Endothelial cell of umbilical vein (primary cell): ENCODE results near the gene CCND1. TPM values are rescaled to one million over a fixed set of nuclear protein-coding genes. Genes with fewer than 3 reads are reported as not detected.

Experiments
- BruUV-seq: library from RNA; stranded (reverse); fragments of 400-500 nt; replicated peaks from 2 replicates; lab custom pipeline; 2021; lab: Mats Ljungman, UMichigan
- CTCF ChIA-PET: fragments of 300-600, 350-600 bp; sonication (Branson Sonifier 250); formaldehyde crosslinking; loops from one replicate; lab custom pipeline; 2021; ENCODE audit warnings: antibody characterized with exemption, inconsistent platforms; lab: Charles Lee
- POLR2A ChIA-PET: fragments of 300-600, 350-600 bp; sonication (Branson Sonifier 250); formaldehyde crosslinking; loops from one replicate; lab custom pipeline; 2021; ENCODE audit warnings: antibody characterized with exemption, inconsistent platforms; lab: Charles Lee
- DNase-seq: peaks from one replicate; pipeline ENCODE4 v3.0.0-alpha.2; 2011; ENCODE audit warnings: low read depth, low spot score
- FAIRE-seq: peaks from 2 replicates; lab custom pipeline; 2011; peaks lifted over from hg19 to GRCh38; lab: Jason Lieb, UNC
- H2AFZ ChIP-seq: 2 replicates; pipeline ENCODE4 v1.6.0; 2012; ENCODE audit warnings: low read depth, low read length, control low read depth, inconsistent platforms
- H3K27ac ChIP-seq: 2 replicates; pipeline ENCODE4 v1.5.1; 2011; ENCODE audit warnings: low read depth, mild to moderate bottlenecking, control low read depth, low read length, moderate library complexity; ENCODE audit not compliant: insufficient read depth
- H3K27me3 ChIP-seq, 2 experiments: 2 replicates each; pipeline versions ENCODE4 v1.6.0 to v1.6.1; 2011; ENCODE audit warnings: low read length in 2 of 2, mixed read lengths in 1 of 2; ENCODE audit not compliant: control insufficient read depth in 2 of 2, insufficient read depth in 2 of 2
- H3K36me3 ChIP-seq, 2 experiments: 2 replicates in 1 of 2; 3 replicates in 1 of 2; pipeline ENCODE4 v1.5.1; 2011; ENCODE audit warnings: low read length in 2 of 2, mild to moderate bottlenecking in 1 of 2, moderate library complexity in 1 of 2; ENCODE audit not compliant: control insufficient read depth in 2 of 2, insufficient read depth in 2 of 2; ENCODE audit errors: extremely low read depth in 1 of 2
- H3K4me1 ChIP-seq: 3 replicates; pipeline ENCODE4 v1.5.1; 2011; ENCODE audit warnings: mild to moderate bottlenecking, low read length; ENCODE audit not compliant: control insufficient read depth, insufficient read depth; ENCODE audit errors: extremely low read depth
- H3K4me2 ChIP-seq: 2 replicates; pipeline ENCODE4 v1.6.1; 2011; ENCODE audit warnings: low read length, control low read depth, mixed read lengths; ENCODE audit not compliant: insufficient read depth
- H3K4me3 ChIP-seq, 3 experiments: fragments of 200-600 bp in 1 of 3; sonication (generic), shearing (Covaris generic) in 1 of 3; replicated peaks in 1 of 3; 2 replicates each; pipeline ENCODE4 v1.5.1; 2011 to 2016; ENCODE audit warnings: control low read depth in 3 of 3, low read length in 3 of 3, mild to moderate bottlenecking in 2 of 3, inconsistent platforms in 1 of 3, low read depth in 1 of 3, moderate library complexity in 1 of 3; ENCODE audit not compliant: insufficient read depth in 1 of 3
- H3K79me2 ChIP-seq: 2 replicates; pipeline ENCODE4 v1.6.0; 2012; ENCODE audit warnings: low read length, inconsistent platforms; ENCODE audit not compliant: control insufficient read depth, insufficient read depth
- H3K9ac ChIP-seq: replicated peaks from 2 replicates; pipeline ENCODE3; 2011; ENCODE audit warnings: low read length, control low read depth; ENCODE audit not compliant: insufficient read depth; ENCODE audit errors: extremely low read depth
- H3K9me1 ChIP-seq: replicated peaks from 3 replicates; pipeline ENCODE4 v1.6.0; 2011; ENCODE audit warnings: mild to moderate bottlenecking, low read length; ENCODE audit not compliant: control insufficient read depth, insufficient read depth; ENCODE audit errors: extremely low read depth
- H3K9me3 ChIP-seq: replicated peaks from 2 replicates; pipeline ENCODE4 v1.5.1; 2012; ENCODE audit warnings: low read length, inconsistent platforms; ENCODE audit not compliant: control insufficient read depth, insufficient read depth
- H4K20me1 ChIP-seq: replicated peaks from 2 replicates; pipeline ENCODE3; 2011; ENCODE audit warnings: mild to moderate bottlenecking, low read length; ENCODE audit not compliant: control insufficient read depth, insufficient read depth; ENCODE audit errors: extremely low read depth
- EZH2 ChIP-seq: IDR thresholded peaks from 2 replicates; pipeline ENCODE4 v1.6.1; 2012; ENCODE audit warnings: borderline replicate concordance, low read depth, mild to moderate bottlenecking, moderate library complexity, low read length, inconsistent platforms; ENCODE audit not compliant: severe bottlenecking
- GATA2 ChIP-seq: IDR thresholded peaks from 2 replicates; pipeline ENCODE4 v1.7.0; 2011; ENCODE audit warnings: low read depth, mild to moderate bottlenecking, moderate library complexity, mixed read lengths, low read length; ENCODE audit not compliant: insufficient read length, insufficient read depth
- JUN ChIP-seq: IDR thresholded peaks from 2 replicates; pipeline ENCODE4 v1.6.1; 2011; ENCODE audit warnings: borderline replicate concordance, low read depth; ENCODE audit not compliant: insufficient read length, insufficient read depth
- POLR2A ChIP-seq: IDR thresholded peaks from 2 replicates; pipeline ENCODE4 v1.6.1; 2012; ENCODE audit warnings: low read depth, mild to moderate bottlenecking, control low read depth, low read length
- dilution Hi-C: fragments of 300-500 bp; cut with MboI; formaldehyde crosslinking; loops from one replicate; pipeline ENCODE4 v1.15.0; 2019; ENCODE audit warnings: low sequenced_read_pairs; ENCODE audit not compliant: extremely low pct_ligation_motif_present
- intact Hi-C: fragments of 100-400 bp; cut with micrococcal nuclease; formaldehyde crosslinking; loops from one replicate; pipeline ENCODE4 v1.10.0; 2022
- polyA plus RNA-seq, 4 experiments: library from polyadenylated mRNA; depleted of rRNA in 3 of 4; stranded (reverse) in 3 of 4; unstranded in 1 of 4; fragments of >200 nt; gene quantifications; 2 replicates each; pipeline versions ENCODE4 v1.2.1 to v1.2.3, GENCODE V29; 2011 to 2012; ENCODE audit warnings: missing spikeins in 1 of 4
- total RNA-seq: library from RNA; stranded (reverse); gene quantifications from 2 replicates; pipeline ENCODE4 v1.2.3, GENCODE V29; 2021
- TF ChIP-seq, protein P1 (sequence below): IDR thresholded peaks from 2 replicates; pipeline ENCODE4 v1.6.1; 2011; ENCODE audit not compliant: insufficient read depth, insufficient read length
- TF ChIP-seq, protein P2 (sequence below), 2 donors: IDR thresholded peaks; 1 replicate in 1 of 2; 2 replicates in 1 of 2; pipeline ENCODE4 v1.5.1; 2011; ENCODE audit warnings: low read length in 2 of 2, mild to moderate bottlenecking in 2 of 2, moderate library complexity in 2 of 2, control low read depth in 1 of 2, inconsistent platforms in 1 of 2, low read depth in 1 of 2; ENCODE audit not compliant: insufficient read depth in 1 of 2; ENCODE audit errors: extremely low read depth in 1 of 2

Gene CCND1
- total and polyA plus RNA-seq, 2 donors (not counting 3 experiments of a cell fraction or from before 2014, with no cell fraction given): 98.7 to 370 TPM

DNA sequence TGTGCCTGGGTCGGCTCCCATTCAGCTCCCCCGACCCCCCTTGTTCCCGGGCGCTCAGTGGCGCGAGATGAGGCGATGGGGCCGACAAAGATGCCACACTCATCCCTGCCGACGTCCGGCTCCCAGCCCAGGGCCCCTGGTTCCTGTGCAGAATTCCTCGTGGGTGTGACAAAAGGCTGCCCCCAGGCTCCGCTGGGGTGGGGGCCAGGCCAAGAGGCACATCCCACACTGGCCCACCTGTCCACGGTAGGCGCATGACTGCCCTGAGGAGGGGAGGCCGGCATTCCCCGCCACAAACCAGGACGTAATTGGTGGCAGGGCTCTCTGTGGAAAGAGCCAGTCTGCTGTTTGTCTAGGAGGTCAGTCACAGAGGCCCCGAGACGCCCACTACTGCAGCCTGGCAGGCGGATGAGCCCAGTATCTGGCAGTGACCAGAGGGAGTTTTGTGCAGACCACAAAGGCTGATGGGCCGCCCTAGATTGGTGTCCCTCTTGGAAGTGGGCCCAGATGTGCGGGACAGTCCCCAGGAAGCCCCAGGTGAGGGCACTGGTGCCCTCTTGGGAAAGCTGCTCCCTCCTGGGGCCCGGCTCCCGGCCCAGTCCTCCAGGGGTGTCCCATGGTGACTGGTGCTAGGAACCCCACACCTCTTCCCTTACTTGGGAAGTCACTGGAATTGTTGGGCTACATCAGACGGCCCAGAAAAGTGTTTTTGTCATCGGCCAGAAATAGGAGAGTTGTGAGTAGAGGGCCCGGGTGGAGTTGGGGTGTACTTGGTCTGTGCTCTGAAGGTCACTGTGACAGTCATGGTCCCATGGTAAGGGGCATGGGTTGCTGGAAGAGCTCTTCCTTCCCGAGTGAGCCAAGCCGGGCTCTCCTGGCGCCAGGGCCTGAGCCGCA, 5.8 kb downstream of the CCND1 start:
- Histone ChIP-seq H3K9ac (no peak overlapping the region), H3K9me3 (no peaks in the 10 kb centered on the region), H3K9me1 (no peaks in the 10 kb centered on the region), H3K27me3 (no peaks in the 10 kb centered on the region), H3K27ac (no peak overlapping the region), H3K79me2 (peaks cover 80% of the 10 kb centered on the region), H3K4me2 (no peak overlapping the region), H2AFZ (no peak overlapping the region), H3K36me3 (peaks cover 27 to 37% of the 10 kb centered on the region in 2 experiments), H4K20me1 (no peaks in the 10 kb centered on the region), H3K4me1 (peaks cover 13% of the 10 kb centered on the region), H3K4me3 (no peak overlapping the region)
- intact Hi-C loops: no loop called here
- ChIA-PET POLR2A (no interaction called here), CTCF (interaction anchor here (1.0 to 6.3 kb wide), 2 partner anchors 515 to 544 kb away, joined by 5 to 154 read pairs; no protein-coding TSS in a partner anchor)
- no peak for FAIRE-seq
- no peak for DNase-seq
- BruUV-seq: no TSS peak
- dilution Hi-C loops: no loop called here
- TF ChIP-seq JUN (no peak), POLR2A (peak; percentile 28)

DNA sequence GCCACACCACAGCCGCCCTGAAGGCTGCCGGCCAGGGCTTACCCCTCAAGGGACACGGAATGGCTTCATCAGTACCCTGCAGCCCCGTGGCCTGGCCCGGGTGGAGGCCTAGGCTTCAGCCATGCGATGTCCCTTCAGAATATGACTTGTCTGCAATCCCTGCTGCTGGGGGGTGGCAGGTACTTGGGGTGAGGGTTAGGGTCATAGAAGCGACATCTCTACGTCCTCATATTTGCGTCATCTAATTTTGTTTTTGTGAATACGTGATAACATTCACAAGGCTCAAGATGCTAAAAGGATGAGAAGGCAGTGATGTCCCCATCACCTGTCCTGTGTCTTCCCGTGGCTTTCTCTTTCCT, 6.4 kb downstream of the CCND1 start:
- Histone ChIP-seq H3K4me2 (no peak overlapping the region), H3K9ac (no peak overlapping the region), H3K9me1 (no peaks in the 10 kb centered on the region), H3K27me3 (no peaks in the 10 kb centered on the region), H3K27ac (no peak overlapping the region), H2AFZ (no peak overlapping the region), H3K9me3 (no peaks in the 10 kb centered on the region), H3K4me1 (peaks cover 13% of the 10 kb centered on the region), H3K79me2 (peaks cover 74% of the 10 kb centered on the region), H3K4me3 (no peak overlapping the region), H4K20me1 (no peaks in the 10 kb centered on the region), H3K36me3 (peaks cover 31 to 43% of the 10 kb centered on the region in 2 experiments)
- intact Hi-C loops: no loop called here
- CTCF ChIA-PET: interaction anchor here (1.0 kb wide), 1 partner anchor 516 kb away, joined by 5 read pairs; no protein-coding TSS in a partner anchor
- POLR2A ChIA-PET: no interaction called here
- dilution Hi-C loops: no loop called here
- DNase-seq (no peak), FAIRE-seq (no peak)
- no peak for TF ChIP-seq JUN
- TF ChIP-seq GATA2: no peak
- TF ChIP-seq EZH2: no peak
- TF ChIP-seq, protein P1, sequence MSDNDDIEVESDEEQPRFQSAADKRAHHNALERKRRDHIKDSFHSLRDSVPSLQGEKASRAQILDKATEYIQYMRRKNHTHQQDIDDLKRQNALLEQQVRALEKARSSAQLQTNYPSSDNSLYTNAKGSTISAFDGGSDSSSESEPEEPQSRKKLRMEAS: no peak
- TF ChIP-seq, protein P2, sequence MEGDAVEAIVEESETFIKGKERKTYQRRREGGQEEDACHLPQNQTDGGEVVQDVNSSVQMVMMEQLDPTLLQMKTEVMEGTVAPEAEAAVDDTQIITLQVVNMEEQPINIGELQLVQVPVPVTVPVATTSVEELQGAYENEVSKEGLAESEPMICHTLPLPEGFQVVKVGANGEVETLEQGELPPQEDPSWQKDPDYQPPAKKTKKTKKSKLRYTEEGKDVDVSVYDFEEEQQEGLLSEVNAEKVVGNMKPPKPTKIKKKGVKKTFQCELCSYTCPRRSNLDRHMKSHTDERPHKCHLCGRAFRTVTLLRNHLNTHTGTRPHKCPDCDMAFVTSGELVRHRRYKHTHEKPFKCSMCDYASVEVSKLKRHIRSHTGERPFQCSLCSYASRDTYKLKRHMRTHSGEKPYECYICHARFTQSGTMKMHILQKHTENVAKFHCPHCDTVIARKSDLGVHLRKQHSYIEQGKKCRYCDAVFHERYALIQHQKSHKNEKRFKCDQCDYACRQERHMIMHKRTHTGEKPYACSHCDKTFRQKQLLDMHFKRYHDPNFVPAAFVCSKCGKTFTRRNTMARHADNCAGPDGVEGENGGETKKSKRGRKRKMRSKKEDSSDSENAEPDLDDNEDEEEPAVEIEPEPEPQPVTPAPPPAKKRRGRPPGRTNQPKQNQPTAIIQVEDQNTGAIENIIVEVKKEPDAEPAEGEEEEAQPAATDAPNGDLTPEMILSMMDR (IDR thresholded peaks at IDR 0.05; ENCODE audit: extremely low read depth in 1 of 2, insufficient read depth in 1 of 2, low read depth in 1 of 2, low read length in 2 of 2): no peak
- TF ChIP-seq POLR2A: no peak
- BruUV-seq: no TSS peak
